GM19395 (cell line): Measurements from ENCODE around the gene PYGB.

Source experiments
- ATAC-seq: cut with Tn5 transposase; IDR thresholded peaks from one replicate; pipeline ENCODE4 v1.9.1; 2021; ENCODE audit warnings: mild to moderate bottlenecking, moderate library complexity; ENCODE audit not compliant: unreplicated experiment

The PYGB gene

DNA sequence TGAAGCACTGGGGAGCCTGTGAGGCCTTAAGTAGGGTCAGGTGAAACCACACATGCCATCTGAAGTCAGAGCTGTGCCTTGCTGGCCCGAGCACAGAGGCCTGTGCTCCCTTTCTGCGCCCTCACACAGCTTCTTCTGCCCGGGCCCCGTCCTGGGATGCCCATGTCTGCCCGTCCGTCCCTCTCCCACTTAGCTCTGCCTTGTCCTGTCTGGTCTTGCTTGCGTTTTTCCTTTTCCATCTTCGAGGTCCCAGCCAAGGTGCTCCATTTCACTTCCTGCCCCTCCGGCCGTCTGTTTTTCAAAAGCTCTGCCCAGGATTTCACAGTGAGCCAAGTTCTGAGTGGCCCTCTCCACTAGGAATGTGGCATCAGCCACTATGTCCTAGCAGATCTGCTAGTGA, 45.6 kb downstream of the PYGB start:
- no peak for ATAC-seq

DNA sequence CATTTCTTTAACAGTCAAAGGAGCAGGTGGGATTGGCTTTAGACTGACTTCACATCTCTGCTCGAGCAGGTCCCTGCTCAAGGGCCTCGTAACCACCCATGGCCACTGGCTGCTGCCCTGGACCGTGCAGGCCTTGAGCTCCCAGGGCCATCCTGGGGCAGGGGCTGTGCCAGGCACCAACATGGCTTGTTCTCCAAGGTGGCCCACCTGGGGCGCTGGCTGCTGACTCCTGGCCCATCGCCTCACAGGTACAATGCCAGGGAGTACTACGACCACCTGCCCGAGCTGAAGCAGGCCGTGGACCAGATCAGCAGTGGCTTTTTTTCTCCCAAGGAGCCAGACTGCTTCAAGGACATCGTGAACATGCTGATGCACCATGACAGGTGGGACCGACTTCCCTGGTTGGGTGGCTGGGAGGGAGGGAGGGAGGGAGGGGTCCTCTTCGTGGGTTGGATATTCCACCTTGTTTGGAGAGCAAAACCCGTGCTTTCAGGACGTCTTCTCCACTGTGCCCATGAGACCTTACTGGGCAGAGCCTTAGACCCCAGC, 46.1 kb downstream of the PYGB start:
- ATAC-seq = no peak

DNA sequence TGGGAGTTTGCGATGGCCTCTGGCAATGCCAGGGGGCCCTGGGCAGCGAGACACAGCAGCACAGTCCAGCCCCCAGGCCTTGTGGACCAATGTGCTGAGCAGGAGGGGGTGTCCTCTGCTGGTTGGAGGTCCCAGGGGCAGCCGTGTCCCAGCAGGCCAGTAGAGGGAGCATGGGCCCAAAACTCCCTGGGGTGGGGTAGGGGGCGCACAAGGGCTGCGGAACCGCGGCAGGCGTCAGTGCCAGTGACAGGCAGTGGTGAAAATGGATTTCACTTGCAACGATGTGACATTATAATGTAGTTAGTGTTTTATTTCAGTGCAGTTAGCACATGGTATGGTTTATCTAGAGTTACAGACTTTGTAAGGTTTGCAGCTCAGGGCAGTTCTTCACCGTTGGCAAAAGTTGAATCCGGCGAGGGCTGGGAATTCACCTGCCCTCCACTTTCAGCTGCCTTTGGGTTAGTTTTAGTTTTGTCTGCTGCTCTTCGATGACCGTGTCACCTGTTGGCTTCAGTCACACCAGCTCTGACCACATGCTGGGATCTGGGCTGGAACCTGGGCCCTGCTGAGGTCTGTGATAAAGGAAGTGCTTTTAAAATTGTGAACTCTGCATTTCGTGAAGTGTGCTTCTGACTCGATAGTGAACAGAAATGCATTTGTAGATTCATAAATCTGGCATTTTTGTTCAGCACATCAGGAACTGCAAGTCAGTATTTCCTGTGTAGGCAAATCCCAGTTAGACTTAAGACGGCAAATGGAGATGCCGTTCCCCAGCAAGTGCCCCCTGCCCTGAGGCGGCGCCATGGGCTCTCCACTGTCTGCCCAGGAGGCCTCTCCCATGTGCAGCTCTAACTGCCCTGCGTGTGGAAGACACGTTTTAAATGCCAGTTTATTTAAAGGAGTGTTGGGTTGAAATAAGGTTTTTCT, 46.8 kb downstream of the PYGB start:
- ATAC-seq = no peak

DNA sequence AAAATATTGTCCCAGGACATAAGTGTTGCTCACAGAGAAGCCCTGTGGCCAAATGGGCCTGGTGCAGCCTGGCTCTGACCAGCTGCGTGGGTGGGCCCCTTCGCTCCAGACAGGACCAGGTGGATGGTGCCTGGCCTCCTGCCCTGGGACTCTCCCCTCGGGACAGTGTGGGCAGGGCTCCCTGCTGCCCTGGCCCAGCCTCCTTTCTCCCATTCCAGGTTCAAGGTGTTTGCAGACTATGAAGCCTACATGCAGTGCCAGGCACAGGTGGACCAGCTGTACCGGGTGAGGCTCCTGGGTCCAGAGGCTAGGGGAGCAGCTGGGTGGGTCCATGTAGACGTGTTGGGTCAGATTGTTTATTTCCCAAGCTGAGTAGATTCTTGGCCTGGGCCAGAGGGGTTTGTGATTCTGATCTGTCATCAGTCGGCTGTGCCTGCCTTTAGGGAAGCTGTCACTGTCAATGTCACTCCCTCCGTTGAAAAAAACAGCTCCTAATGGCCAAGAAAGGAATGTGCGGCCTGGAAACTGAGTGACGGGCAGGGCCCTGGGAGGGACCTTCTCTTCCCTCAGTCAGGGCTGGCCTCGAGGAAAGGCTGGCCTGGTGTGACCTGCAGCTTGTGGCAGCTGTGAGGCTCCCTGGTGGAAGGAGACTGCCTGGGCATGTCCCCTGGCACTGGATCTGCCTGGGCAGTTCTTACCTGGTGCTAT, 47.7 kb downstream of the PYGB start:
- ATAC-seq = no peak

DNA sequence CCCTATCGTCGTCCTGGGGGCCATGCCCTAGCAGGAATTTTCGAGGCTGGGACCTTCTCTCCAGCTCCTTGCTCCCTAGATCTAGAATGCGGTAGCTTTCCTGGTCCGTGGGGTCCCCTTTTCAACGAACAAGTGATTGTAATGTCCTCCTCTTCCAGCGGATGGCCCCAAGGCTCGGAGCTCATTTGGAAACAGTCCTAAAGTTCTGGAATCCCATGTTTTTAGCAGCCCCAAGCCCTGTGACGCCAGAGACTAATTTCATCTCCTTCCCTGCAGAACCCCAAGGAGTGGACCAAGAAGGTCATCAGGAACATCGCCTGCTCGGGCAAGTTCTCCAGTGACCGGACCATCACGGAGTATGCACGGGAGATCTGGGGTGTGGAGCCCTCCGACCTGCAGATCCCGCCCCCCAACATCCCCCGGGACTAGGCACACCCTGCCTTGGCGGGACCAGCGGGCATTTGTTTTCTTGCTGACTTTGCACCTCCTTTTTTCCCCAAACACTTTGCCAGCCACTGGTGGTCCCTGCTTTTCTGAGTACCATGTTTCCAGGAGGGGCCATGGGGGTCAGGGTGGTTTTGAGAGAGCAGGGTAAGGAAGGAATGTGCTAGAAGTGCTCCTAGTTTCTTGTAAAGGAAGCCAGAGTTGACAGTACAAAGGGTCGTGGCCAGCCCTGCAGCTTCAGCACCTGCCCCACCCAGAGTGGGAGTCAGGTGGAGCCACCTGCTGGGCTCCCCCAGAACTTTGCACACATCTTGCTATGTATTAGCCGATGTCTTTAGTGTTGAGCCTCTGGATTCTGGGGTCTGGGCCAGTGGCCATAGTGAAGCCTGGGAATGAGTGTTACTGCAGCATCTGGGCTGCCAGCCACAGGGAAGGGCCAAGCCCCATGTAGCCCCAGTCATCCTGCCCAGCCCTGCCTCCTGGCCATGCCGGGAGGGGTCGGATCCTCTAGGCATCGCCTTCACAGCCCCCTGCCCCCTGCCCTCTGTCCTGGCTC, 48.5 kb downstream of the PYGB start:
- peak; percentile 49 for ATAC-seq

DNA sequence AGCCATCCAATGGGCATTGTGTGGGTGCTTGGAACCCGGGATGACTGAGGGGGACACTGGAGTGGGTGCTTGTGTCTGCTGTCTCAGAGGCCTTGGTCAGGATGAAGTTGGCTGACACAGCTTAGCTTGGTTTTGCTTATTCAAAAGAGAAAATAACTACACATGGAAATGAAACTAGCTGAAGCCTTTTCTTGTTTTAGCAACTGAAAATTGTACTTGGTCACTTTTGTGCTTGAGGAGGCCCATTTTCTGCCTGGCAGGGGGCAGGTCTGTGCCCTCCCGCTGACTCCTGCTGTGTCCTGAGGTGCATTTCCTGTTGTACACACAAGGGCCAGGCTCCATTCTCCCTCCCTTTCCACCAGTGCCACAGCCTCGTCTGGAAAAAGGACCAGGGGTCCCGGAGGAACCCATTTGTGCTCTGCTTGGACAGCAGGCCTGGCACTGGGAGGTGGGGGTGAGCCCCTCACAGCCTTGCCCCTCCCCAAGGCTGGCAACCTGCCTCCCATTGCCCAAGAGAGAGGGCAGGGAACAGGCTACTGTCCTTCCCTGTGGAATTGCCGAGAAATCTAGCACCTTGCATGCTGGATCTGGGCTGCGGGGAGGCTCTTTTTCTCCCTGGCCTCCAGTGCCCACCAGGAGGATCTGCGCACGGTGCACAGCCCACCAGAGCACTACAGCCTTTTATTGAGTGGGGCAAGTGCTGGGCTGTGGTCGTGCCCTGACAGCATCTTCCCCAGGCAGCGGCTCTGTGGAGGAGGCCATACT, 49.4 kb downstream of the PYGB start:
- peak; percentile 75 for ATAC-seq

DNA sequence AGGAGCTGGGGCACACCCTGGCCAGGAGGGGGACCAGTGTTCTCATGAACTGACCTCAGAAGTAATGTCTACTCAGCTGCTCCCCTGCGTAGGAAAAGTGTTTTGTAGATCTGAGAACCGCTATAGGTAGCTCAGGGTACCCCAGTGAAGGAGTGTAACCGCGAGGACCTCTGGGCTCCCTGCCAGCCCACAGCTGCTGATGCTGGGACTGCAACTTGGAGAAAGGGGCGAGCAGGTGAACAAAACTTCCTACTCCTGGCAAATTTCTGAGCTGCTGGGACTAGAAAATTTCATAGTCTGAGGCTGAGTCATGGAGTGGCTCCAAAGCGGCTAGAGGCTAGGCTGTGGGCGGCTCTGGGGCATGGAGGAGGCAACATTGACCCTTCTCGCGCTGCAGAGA, 51.9 kb downstream of the PYGB start:
- ATAC-seq = no peak

DNA sequence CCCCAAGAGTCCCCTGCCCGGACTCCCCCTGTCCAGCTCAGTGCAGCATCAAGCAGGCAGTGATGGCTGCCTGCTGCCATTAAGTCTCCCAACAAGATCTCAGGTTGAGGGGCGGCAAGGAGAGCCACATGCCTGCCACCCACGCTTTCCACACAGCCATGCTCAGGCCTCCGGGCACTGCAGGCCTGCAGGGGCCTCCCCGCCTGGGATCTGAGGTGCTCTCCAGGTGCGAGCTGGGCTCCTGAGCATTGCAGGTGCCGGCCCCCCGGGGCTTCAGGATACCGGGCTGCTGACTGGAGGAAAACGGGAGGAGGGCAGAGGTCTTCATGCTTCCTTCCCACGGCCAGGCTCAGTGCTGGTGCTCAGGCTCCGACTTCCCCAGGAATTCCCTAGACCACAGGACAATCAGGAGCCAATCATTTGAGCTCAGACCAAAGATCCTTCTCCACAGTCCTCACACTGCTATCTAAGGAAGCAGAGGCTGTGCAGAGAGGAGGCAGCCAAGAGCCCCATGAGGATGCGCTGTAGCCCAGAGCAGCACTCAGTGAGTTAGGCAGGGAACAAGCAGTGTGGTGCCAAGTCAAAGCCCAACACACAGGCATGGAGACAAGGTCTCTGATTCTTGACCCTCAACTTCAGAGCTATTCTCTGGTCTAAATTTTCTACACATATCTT, 52.7 kb downstream of the PYGB start:
- ATAC-seq = no peak

DNA sequence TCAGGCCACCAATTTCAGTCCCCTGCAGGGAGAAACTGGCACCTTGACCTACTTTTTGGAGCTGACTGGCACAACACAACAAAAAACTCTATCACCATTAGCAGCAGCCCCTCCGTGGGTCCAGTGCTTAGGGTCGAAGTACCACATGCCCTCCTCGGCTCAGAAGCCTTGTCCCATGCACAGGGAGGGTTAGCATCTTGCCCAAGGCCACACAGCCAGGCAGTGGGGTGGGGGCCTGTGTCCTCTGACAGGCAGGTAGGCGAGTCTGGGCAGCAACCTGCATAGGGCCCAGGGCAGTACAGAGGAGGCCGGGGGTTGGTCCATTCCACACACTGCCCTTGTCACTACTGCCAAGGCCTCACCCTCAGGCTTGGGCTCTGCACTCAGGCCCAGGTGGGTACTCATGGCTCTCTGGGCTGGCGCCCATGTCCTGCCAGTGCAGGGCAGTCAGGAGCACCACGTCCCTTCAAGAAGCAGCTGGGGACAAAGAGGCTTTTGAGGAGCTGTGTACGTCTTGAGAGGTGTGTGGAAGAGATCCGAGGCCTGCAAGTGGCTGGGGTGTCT, 53.6 kb downstream of the PYGB start:
- no peak for ATAC-seq

DNA sequence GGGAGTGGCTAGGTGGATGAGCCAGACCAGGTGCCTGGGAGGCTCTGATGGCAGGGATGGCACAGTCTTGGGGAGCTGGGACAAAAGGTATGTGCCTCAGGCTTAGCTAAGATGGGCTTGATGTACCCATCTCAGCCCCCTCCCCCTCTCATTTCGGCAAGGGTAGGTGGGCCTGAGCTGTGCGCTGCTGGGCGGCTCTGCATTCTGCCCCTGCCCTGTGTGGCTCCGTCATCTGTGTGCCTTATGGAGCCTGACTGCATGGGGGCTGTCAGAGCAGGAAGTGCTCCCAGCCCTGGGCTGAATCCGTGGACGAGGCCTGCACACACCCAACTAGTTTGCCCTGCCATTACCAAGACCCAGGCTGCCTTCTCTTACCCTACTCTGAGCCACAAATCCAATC, 54.7 kb downstream of the PYGB start:
- no peak for ATAC-seq

DNA sequence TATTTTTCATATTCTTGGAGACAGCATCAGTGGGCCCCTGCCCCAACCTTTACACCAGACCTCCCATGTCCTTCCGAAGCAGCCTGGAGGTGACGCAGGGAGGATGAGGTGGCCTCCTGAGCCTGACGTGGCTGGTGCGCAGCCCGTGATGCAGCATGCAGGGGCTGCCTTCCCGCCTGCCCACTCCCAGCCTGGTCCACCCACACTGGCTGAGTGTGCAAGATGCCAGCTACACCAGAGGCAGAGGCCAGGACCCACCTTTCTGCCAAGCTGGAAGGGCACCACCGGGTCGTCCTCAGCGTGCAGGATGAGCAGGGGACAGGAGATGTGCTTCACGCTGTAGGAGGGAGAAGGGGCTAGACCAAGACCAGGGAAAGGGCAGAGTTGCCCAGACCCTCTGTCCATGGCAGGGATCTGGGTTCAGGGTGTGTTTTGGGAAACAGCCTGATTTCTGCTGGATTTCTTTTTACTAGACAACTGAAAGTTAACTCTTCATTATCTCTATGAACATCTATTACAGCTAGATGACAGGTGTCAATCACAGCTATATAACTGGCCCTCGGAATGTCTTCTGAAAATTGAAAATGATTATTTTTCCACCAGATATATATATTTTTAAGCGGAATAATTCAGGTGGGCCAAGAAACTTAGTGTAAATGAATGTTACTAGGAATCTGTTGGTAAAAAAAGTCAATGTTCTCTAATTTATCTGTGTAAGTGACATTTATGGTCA, 55.6 kb downstream of the PYGB start:
- no peak for ATAC-seq

DNA sequence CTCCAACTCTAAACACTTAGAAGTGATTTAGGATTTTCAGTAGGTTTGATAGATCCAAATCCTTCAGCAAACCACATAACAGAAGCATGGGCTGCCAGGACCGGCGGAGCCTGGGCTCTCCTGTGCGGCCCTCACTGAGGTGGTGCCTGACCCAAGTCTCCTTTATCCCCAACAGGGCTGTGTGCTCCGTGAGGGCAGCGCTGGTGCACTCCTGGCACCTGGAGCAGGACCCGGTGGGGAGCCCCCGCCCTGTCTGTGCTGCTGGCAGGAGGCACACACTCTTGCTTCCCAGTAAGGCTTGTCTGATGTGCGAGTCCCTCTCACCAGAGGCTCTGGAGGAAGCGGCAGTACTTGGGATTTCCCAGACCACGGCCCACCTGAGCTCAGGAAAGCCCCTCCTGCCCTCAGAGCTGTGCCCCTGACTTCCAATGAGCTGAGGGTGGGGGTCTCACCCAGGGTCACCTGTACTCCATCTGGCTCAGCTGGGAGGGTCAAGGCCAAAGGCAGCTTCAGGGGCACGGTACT, 56.2 kb downstream of the PYGB start:
- ATAC-seq = no peak

DNA sequence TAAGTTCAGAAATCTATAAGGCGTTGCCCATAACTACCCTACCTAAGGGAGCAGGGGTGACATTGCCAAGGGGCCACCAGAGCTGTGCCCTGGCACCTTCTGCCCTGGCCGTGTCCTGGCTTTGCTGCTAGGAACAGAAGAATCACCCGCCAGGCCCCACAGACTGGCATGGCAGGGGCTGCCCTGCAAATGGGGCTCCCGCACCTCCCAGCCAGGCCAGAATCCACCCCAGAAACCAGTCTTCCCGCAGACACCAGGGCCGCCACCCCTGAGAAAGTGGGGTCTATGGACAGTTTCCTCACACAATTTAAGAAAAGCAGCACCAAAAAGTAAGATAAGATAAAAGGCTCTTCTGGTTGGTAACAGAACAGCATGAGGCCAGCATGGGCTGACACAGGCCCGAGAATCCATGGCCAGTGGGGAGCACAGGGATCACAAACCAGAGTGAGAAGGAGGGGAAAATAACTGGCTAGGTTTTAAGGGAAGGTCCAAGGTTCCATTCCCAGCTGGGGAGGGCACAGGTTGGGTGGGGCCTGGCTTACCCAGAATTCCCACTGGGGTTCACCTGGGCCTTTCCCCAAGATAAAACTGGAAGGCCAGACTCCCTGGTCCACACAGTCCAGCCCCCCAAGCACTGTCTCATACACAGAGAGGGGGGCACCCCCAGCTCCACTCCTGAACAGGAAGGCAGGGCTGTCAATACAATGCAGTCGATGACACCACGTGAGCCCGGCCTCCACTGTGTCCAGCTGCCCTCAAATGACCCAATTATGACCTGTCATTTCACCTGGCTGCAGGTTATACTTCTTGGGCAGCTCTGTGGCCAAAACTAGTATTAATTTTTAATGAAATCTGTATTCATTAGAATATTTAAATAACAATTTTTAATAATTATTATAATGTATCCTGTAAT, 59.4 kb downstream of the PYGB start:
- ATAC-seq = no peak

DNA sequence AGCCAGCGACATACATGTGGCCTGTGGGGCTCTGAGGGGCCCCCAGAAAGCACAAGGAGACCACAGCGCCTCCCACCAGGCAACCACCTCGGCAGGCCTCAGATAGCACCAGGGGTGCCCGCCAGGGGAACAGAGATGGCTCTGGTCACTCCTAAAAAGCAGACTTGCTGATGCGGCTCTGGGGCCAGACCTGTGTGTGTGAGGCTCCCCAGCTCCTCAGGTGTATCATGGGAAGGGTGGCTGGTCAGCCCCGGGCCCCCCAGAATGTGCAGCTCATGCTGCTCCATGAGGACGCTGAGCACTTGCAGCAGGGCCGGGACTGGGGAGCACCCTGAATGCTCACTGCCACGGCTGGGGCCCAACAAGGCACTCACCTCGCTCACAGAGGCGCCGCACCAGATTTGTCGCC, 60.2 kb downstream of the PYGB start:
- ATAC-seq = no peak

DNA sequence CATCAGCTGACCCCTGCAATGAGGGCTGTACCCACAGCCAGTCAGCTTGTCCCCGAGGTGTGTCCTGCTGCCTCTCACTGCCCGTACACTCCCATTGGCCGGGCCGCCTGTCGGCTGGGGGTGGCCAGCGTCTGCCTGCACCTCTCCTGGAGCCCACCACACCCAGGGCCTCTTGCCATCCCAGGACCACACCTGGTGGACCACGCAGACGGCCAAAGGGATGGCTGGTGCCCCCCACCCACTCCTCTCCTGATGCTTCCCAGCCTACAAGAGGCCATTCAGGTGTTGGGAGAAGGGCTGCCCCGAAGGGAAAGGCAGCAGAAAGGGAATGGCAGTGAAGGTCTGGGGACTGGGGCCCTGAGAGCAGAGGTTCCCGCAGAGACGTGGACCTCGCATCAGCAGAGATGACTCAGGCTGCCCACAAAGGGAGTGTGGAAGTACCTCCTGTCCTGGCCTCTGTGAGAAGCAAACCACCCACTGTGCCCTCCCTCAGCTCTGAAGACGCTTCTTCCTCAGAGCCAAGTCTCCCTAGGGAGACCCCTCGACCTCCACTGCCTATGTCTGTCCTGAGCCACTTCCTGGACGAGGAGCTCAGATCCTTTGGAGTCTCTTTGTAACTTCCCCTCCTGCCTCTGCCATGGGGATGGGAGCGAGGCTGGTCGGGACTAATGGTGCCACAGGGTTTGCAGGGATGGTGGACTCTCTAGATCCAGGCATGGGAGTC, 60.9 kb downstream of the PYGB start:
- ATAC-seq = no peak
